Calu3 (cell line): Measurements from ENCODE around the gene COPG1. TPM values are rescaled to one million over a fixed set of nuclear protein-coding genes. Genes with fewer than 3 reads are reported as not detected.

Source experiments
- BruUV-seq: library from RNA; stranded (reverse); fragments of 400-500 nt; replicated peaks from 2 replicates; lab custom pipeline; 2021; lab: Mats Ljungman, UMichigan
- CTCF ChIA-PET: fragments of 300-600 bp; sonication (Branson Sonifier 250); formaldehyde crosslinking; loops from one replicate; lab custom pipeline; 2022; ENCODE audit warnings: antibody characterized with exemption; lab: Charles Lee
- DNase-seq: peaks from one replicate; pipeline ENCODE4 v3.0.0; 2022
- H3K27ac Mint-ChIP-seq: one replicate; pipeline ENCODE4 v1.8.0; 2022; ENCODE audit warnings: mixed read lengths; ENCODE audit not compliant: unreplicated experiment
- H3K27me3 Mint-ChIP-seq: one replicate; pipeline ENCODE4 v1.8.0; 2022; ENCODE audit warnings: mixed read lengths; ENCODE audit not compliant: unreplicated experiment
- H3K36me3 Mint-ChIP-seq: one replicate; pipeline ENCODE4 v1.8.0; 2022; ENCODE audit warnings: mild to moderate bottlenecking, moderate library complexity, mixed read lengths; ENCODE audit not compliant: insufficient read depth, unreplicated experiment
- H3K4me1 Mint-ChIP-seq: one replicate; pipeline ENCODE4 v1.8.0; 2022; ENCODE audit warnings: mild to moderate bottlenecking, low read depth, mixed read lengths; ENCODE audit not compliant: unreplicated experiment
- H3K4me3 Mint-ChIP-seq: one replicate; pipeline ENCODE4 v1.8.0; 2022; ENCODE audit warnings: mild to moderate bottlenecking, low read depth, moderate library complexity, mixed read lengths; ENCODE audit not compliant: unreplicated experiment
- H3K9me3 Mint-ChIP-seq: one replicate; pipeline ENCODE4 v1.8.0; 2022; ENCODE audit warnings: low read depth, mixed read lengths; ENCODE audit not compliant: unreplicated experiment
- CTCF ChIP-seq: fragments of 200-600 bp; IDR thresholded peaks from one replicate; pipeline ENCODE4 v1.8.0; 2022; ENCODE audit warnings: antibody characterized with exemption; ENCODE audit not compliant: unreplicated experiment
- intact Hi-C: fragments of 100-400 bp; cut with micrococcal nuclease; formaldehyde crosslinking; loops from one replicate; pipeline ENCODE4 v1.10.0; 2022; ENCODE audit not compliant: unreplicated experiment
- total RNA-seq: library from RNA; stranded (reverse); gene quantifications from 2 replicates; pipeline ENCODE4 v1.2.3, GENCODE V29; 2022

COPG1 gene
- total RNA-seq, 1 experiment from 2014 or later, result 295 TPM

- CTCF ChIA-PET, result no interaction called here
Measured at GRCh38 chr3:129323651-129324294, 74.4 kb downstream of the COPG1 start.

GRCh38 chr3:129324855-129325254 lies 75.4 kb downstream of the COPG1 start:
- Mint-ChIP-seq H3K36me3 (no peaks in the 10 kb centered on the region), H3K27ac (no peak overlapping the region), H3K9me3 (no peaks in the 10 kb centered on the region), H3K27me3 (peaks cover 7% of the 10 kb centered on the region), H3K4me3 (no peak overlapping the region), H3K4me1 (no peaks in the 10 kb centered on the region)
- intact Hi-C loops, result no loop called here
- no peak for TF ChIP-seq CTCF
- DNase-seq, result no peak
- no TSS peak for BruUV-seq
- CTCF ChIA-PET, result no interaction called here

More at GRCh38 chr3:129323651-129324294, 74.4 kb downstream of the COPG1 start:
- Mint-ChIP-seq H3K27ac (no peak overlapping the region), H3K4me3 (no peak overlapping the region), H3K9me3 (no peaks in the 10 kb centered on the region), H3K27me3 (no peaks in the 10 kb centered on the region), H3K36me3 (no peaks in the 10 kb centered on the region), H3K4me1 (no peaks in the 10 kb centered on the region)
- DNase-seq, result no peak
- BruUV-seq, result no TSS peak
- TF ChIP-seq CTCF, result peak; percentile 20
- intact Hi-C loops, result no loop called here

- H3K36me3 Mint-ChIP-seq, result no peaks in the 10 kb centered on the region
- H3K4me3 Mint-ChIP-seq, result no peak overlapping the region
- no peaks in the 10 kb centered on the region for H3K4me1 Mint-ChIP-seq
- CTCF ChIA-PET, result no interaction called here
- intact Hi-C loops, result no loop called here
- BruUV-seq, result no TSS peak
- H3K9me3 Mint-ChIP-seq, result no peaks in the 10 kb centered on the region
- H3K27me3 Mint-ChIP-seq, result peaks cover 13% of the 10 kb centered on the region
- TF ChIP-seq CTCF, result no peak
- DNase-seq, result no peak
- H3K27ac Mint-ChIP-seq, result no peak overlapping the region
Measured at GRCh38 chr3:129325383-129325782, 76.0 kb downstream of the COPG1 start.

- intact Hi-C loops, result no loop called here
- H3K27me3 Mint-ChIP-seq, result peaks cover 20% of the 10 kb centered on the region
Measured at GRCh38 chr3:129326138-129326537, 76.7 kb downstream of the COPG1 start.

More at GRCh38 chr3:129326138-129326537, 76.7 kb downstream of the COPG1 start:
- Mint-ChIP-seq H3K9me3 (no peaks in the 10 kb centered on the region), H3K36me3 (no peaks in the 10 kb centered on the region), H3K27ac (no peak overlapping the region), H3K4me3 (no peak overlapping the region), H3K4me1 (no peaks in the 10 kb centered on the region)
- DNase-seq, result no peak
- no TSS peak for BruUV-seq
- no peak for TF ChIP-seq CTCF
- CTCF ChIA-PET, result no interaction called here
